GM19463 (cell line): ENCODE data around the gene GEN1.

ENCODE experiments used
- ATAC-seq: cut with Tn5 transposase; IDR thresholded peaks from one replicate; pipeline ENCODE4 v1.9.1; 2021; ENCODE audit warnings: mild to moderate bottlenecking, moderate library complexity; ENCODE audit not compliant: unreplicated experiment

Gene GEN1

DNA sequence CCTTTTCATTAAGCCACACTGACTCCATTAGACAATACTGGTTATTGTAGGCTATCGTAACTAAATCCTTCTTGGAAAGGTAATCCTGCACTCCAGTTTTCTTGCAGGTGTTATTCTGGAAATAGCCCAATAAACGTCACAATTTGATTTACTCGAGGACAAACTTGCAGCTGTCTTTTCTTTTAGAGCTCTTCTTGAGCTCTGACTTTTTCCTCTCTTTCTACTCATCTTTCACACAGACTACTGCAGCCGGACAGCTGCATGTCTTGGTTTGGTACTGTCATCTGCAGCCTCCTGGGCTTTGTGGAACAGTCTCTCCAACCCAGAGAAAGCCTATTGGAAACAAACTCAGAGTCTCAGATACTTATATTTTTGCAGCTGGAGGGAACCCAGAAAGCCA, 39.4 kb downstream of the GEN1 start:
- no peak for ATAC-seq

GRCh38 chr2:17793803-17794354, 39.9 kb downstream of the GEN1 start:
- ATAC-seq, result no peak

- ATAC-seq, result no peak
These were observed 41.4 kb downstream of the GEN1 start for GRCh38 chr2:17795309-17795708.

DNA sequence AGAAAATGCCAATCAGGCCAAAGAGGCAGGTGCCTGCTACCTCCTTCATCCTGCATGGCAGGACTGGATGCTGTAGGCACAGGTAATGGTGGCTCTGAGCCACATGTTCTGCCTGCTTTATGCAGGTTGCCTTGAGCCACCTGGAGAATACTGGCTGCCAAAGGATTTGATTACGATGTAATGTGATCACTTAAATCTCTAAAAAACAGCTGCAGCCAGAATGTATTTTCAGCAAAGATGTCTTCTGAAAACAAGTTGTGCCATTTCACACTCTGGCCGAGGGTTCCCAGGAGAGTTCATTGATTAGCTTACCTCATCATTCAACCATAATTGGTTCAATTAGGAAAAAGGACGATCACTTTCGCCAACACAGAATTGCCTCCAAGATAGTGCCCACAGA, 44.4 kb downstream of the GEN1 start:
- no peak for ATAC-seq

- ATAC-seq, result no peak
These were observed 45.6 kb downstream of the GEN1 start for GRCh38 chr2:17799301-17800120.

GRCh38 chr2:17800219-17800618, 46.3 kb downstream of the GEN1 start:
- peak; percentile 46 for ATAC-seq

DNA sequence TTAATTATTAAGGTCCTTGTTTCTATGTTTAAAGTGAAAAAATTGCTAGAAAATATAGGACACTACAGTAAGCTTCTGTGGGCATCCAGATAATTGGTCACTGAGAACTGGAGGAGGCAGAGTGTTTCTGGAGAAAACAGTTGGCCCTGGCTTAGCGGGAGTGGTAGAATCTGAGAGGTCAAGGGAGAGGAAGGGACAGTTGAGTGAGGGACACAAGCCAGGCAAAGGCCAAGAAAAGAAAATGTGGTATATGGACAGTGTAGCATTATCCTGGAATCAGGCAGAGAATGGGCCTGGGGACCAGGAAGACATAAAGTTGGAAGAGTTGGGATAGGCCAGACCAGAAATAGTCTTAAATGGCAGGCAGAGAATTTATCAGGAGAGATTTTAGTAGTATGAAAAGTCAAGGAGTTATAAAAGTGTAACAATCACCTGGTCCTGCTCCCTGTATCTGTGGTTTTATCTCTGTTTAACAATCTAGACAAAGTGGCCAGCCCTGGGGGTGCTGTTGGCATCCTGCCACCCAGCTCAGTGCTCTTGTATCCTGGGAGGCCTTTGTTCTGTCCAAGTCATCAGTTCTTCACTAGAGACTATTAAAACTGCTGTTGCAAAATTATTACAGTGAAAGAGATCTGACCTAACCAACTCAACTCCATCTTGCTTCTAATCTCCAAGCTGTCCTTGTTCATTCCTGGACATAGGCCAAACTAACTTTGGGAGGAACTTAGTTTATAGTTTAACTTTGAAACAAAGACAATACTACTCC, 46.9 kb downstream of the GEN1 start:
- no peak for ATAC-seq

DNA sequence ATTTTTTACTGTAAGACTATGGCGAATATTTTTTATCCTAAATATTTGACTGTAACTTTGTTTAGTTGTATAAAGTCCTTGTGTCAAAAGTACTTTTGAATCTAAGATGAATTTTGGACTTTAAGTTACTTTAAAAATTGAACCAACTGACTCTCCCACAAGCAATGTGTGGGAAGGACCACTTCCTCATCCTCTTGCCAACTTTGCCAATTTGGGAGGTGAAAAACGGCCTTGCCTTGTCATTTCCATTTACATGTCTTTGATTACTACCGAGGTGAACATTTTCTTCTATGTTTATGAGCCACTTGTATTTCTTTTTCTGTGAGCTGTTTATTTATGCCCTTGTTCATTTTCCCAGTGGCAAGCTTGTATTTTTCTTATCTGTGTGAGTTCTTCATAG, 49.6 kb downstream of the GEN1 start:
- ATAC-seq, result no peak

DNA sequence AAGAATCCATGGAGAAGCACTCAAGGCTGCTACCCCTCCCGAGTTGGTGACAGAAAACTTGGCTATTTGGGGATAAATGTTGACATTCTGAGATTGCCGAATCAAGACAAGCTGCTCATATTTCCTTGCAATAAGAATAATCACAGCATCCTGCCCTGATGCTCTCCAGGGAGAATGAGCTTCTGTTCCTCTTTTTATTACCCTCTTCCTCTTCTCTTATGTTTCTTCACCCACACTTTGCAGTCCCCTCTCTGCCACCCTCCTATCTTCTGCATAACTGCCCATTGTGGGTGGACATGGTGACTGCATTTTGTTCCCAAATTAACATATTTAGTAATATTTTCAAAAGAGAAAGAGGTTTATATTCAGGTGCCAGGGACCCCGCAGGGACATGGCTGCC, 50.4 kb downstream of the GEN1 start:
- ATAC-seq, result peak; percentile 43

DNA sequence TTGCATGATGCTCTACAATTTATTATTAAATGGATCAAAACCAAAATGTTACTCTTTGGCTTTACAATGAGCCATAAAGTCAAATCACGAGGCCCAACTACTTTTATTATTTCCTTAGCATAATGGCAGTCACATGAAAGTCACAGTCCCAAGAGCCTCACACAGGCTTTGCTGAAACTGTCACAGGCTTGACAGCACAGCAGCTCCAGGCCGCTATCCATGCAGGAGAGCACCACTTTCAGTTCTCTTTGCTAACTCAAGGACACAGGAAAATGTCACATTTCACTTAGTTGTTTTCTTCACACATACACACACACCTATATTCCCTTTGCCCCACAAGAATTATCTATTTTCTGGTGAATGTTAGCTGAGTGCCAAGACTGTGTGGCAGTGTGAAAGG, 51.2 kb downstream of the GEN1 start:
- peak; percentile 41 for ATAC-seq

DNA sequence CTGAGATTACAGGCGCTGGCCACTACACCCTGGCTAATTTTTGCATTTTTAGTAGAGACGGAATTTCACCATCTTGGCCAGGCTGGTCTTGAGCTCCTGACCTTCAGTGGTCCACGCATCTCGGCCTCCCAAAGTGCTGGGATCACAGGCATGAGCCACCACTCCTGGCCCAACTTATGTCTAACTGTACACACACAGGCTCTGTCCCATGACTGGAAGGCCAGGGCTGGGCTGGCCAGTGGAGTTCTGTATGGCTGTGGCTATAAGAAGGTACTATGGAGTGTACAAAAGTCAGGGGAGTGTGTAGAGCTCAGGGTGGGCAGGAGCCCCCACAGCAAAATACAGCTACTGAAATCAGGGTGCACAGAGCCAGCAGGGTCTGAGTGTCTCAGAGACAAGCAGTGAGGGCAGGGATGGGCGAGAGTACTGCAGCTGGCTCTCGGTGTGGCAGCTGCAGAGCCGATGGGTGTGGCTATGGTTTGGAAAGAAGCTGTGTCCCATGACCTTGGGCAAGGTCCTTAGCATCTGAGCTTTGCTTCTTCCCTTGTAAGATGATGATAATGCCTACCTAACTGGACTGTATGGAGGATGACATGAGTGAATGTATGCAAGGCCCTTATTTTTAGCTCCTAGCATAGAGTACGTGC, 51.9 kb downstream of the GEN1 start:
- peak; percentile 39 for ATAC-seq

- ATAC-seq, result peak; percentile 46
These were observed 59.2 kb downstream of the GEN1 start for GRCh38 chr2:17813010-17813741.

GRCh38 chr2:17813742-17814473, 60.0 kb downstream of the GEN1 start:
- ATAC-seq, result peak; percentile 87

DNA sequence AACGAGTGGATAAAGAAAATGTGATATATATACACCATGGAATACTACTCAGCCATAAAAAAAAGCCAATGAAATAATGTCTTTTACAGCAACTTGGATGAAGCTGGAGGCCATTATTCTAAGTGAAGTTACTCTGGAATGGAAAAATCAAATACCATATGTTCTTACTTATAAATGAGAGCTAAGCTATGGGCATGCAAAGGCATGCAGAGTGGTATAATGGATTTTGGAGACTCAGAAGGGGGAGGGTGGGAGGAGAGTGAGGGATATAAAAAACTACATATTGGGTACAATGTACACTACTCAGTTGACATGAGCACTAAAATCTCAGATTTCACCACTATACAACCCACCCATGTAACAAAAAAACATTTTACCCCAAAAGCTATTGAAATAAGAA, 60.7 kb downstream of the GEN1 start:
- ATAC-seq, result no peak

GRCh38 chr2:17815468-17816184, 61.7 kb downstream of the GEN1 start:
- ATAC-seq, result peak; percentile 30

DNA sequence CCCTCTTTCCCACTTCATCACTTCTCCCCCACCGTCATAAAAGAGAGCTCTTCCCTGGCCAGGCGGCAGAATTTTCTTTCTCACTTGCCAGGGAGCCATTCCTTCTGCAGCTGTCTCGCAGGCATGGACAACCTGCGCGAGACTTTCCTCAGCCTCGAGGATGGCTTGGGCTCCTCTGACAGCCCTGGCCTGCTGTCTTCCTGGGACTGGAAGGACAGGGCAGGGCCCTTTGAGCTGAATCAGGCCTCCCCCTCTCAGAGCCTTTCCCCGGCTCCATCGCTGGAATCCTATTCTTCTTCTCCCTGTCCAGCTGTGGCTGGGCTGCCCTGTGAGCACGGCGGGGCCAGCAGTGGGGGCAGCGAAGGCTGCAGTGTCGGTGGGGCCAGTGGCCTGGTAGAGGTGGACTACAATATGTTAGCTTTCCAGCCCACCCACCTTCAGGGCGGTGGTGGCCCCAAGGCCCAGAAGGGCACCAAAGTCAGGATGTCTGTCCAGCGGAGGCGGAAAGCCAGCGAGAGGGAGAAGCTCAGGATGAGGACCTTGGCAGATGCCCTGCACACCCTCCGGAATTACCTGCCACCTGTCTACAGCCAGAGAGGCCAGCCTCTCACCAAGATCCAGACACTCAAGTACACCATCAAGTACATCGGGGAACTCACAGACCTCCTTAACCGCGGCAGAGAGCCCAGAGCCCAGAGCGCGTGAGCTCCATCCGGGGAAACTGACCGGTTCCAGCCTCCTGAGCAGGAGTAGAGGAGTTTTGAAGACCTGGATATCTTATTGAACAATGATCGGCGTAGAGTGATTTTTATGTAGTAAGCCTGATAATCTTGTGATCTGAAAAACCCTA, 62.7 kb downstream of the GEN1 start, which contains the start of gene MSGN1:
MSGN1 (plus strand) TSS at position 65 of the 850 bp plus-strand sequence; CDS start at position 124, 59 bp downstream.
- no peak for ATAC-seq

- no peak for ATAC-seq
These were observed 64.4 kb downstream of the GEN1 start for GRCh38 chr2:17818235-17818815.

- ATAC-seq, result no peak
These were observed 67.1 kb downstream of the GEN1 start for GRCh38 chr2:17821080-17821479.
